SK-N-SH treated with all-trans-retinoic acid at 6 μM for 48 hours (cell line): Measurements from ENCODE around the gene CD84.
A peak's percentile ranks its signal among the peaks of the same experiment; 100 is the strongest.
"Not testable (repeated sequence)": the region's sequence is repeated elsewhere in the genome, so short reads cannot be mapped to it uniquely, and the experiment has no call there.

ENCODE experiments used
- ATAC-seq: fragments of 200-7000 bp; cut with Tn5 transposase; 3 replicates; pipeline ENCODE4 v1.9.1; 2020; ENCODE audit warnings: mild to moderate bottlenecking, moderate library complexity
- ARNTL ChIP-seq: fragments of 450-650 bp; formaldehyde crosslinking; IDR thresholded peaks from 2 replicates; pipeline ENCODE4 v1.5.0; 2020; ENCODE audit warnings: low read depth, mild to moderate bottlenecking, moderate library complexity, borderline replicate concordance
- BACH2 ChIP-seq: fragments of 250-450 bp; sonication (Bioruptor Pico); IDR thresholded peaks from 2 replicates; pipeline ENCODE4 v1.9.0; 2021; ENCODE audit warnings: mild to moderate bottlenecking, borderline replicate concordance
- ESRRG ChIP-seq: fragments of 250-450 bp; sonication (Bioruptor Pico); IDR thresholded peaks from 2 replicates; pipeline ENCODE4 v1.6.1; 2021; ENCODE audit warnings: mild to moderate bottlenecking
- GLIS3 ChIP-seq: fragments of 250-450 bp; sonication (Bioruptor Pico); IDR thresholded peaks from 2 replicates; pipeline ENCODE4 v1.5.0; 2020; ENCODE audit warnings: mild to moderate bottlenecking, moderate library complexity
- ISL1 ChIP-seq: fragments of 250-450 bp; sonication (Bioruptor Pico); IDR thresholded peaks from 2 replicates; pipeline ENCODE4 v2.1.2; 2022; ENCODE audit warnings: mild to moderate bottlenecking, moderate library complexity
- OSR1 ChIP-seq: fragments of 250-450 bp; sonication (Bioruptor Pico); IDR thresholded peaks from 2 replicates; pipeline ENCODE4 v1.8.0; 2022; ENCODE audit warnings: moderate library complexity, mild to moderate bottlenecking, inconsistent platforms
- PPARA ChIP-seq: fragments of 250-450 bp; sonication (Bioruptor Pico); IDR thresholded peaks from 2 replicates; pipeline ENCODE4 v1.5.0; 2020; ENCODE audit warnings: mild to moderate bottlenecking, borderline replicate concordance
- RARB ChIP-seq: fragments of 250-450 bp; sonication (Bioruptor Pico); IDR thresholded peaks from 2 replicates; pipeline ENCODE4 v1.8.0; 2021; ENCODE audit warnings: mild to moderate bottlenecking, moderate library complexity
- SNAI2 ChIP-seq: fragments of 250-450 bp; sonication (Bioruptor Pico); IDR thresholded peaks from 2 replicates; pipeline ENCODE4 v1.5.0; 2020; ENCODE audit warnings: mild to moderate bottlenecking, moderate library complexity
- TCF4 ChIP-seq: fragments of 250-450 bp; sonication (Bioruptor Pico); IDR thresholded peaks from 2 replicates; pipeline ENCODE4 v1.8.0; 2021; ENCODE audit warnings: mild to moderate bottlenecking, moderate library complexity, borderline replicate concordance
- TOX ChIP-seq: fragments of 250-450 bp; sonication (Bioruptor Pico); IDR thresholded peaks from 2 replicates; pipeline ENCODE4 v1.8.0; 2021; ENCODE audit warnings: mild to moderate bottlenecking, moderate library complexity, borderline replicate concordance
- TSHZ2 ChIP-seq: fragments of 250-450 bp; sonication (Bioruptor Pico); IDR thresholded peaks from 2 replicates; pipeline ENCODE4 v1.5.0; 2020; ENCODE audit warnings: mild to moderate bottlenecking, moderate library complexity
- ZC3H10 ChIP-seq: fragments of 250-450 bp; sonication (Bioruptor Pico); IDR thresholded peaks from 2 replicates; pipeline ENCODE4 v1.5.1; 2021; ENCODE audit warnings: mild to moderate bottlenecking, moderate library complexity
- ZFP3 ChIP-seq: fragments of 250-450 bp; sonication (Bioruptor Pico); IDR thresholded peaks from 2 replicates; pipeline ENCODE4 v1.5.0; 2020; ENCODE audit warnings: mild to moderate bottlenecking, moderate library complexity
- ZFP30 ChIP-seq: fragments of 450-650 bp; formaldehyde crosslinking; IDR thresholded peaks from 2 replicates; pipeline ENCODE4 v1.5.0; 2022; ENCODE audit warnings: mild to moderate bottlenecking, moderate library complexity
- ZNF565 ChIP-seq: fragments of 450-650 bp; formaldehyde crosslinking; conservative IDR thresholded peaks from 2 replicates; pipeline ENCODE4 v1.5.0; 2020; ENCODE audit warnings: low read depth, mild to moderate bottlenecking, moderate library complexity
- TF ChIP-seq, protein P1 (sequence below): fragments of 250-450 bp; sonication (Bioruptor Pico); IDR thresholded peaks from 2 replicates; pipeline ENCODE4 v1.8.0; 2020; ENCODE audit warnings: mild to moderate bottlenecking, moderate library complexity, borderline replicate concordance
- TF ChIP-seq, protein P2 (sequence below): fragments of 250-450 bp; sonication (Bioruptor Pico); IDR thresholded peaks from 2 replicates; pipeline ENCODE4 v1.5.1; 2021; ENCODE audit warnings: mild to moderate bottlenecking, moderate library complexity

The CD84 gene

DNA sequence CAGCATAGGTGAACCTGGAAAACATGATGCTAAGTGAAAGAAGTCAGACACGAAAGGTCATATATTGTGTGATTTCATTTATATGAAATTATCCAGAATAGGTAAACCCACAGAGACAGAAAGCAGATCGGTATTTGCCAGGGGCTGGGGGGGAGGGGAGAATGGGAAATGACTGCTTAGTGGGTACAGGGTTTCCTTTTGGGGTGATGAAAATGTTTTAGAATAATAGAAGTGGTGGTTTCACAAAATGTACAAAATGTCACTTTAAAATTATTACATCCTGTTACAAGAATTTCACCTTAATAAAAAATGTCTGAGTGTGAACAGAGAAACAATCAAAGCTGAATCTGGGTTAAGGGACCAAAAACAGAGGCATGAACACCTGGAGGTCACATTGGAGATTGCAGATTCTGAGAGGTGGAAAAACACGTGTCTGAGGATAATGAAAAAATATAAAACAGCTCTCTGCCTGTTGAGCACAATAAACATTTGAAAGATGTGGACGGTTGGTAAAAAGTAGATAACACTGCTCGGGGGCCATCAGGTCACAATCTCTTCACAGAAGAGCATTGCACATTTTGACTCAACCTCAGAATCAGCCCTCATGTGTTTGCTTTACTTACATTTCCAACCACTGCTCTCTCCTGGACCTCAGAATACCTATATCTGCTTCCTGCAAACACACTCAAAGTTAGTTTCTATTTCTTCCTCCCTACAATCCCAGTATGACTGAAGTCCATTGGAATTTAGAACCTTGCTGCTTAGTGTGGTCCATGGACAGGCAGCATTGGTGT, 59.5 kb downstream of the CD84 start:
- peak; percentile 28; the same call in 1 of the 3 replicates for ATAC-seq
- TF ChIP-seq OSR1 (CRISPR knock-in tag) (no peak), TCF4 (no peak), RARB (CRISPR knock-in tag) (no peak), ZFP30 (CRISPR knock-in tag) (no peak), TSHZ2 (no peak), ISL1 (CRISPR knock-in tag) (no peak)
- TF ChIP-seq, protein P1, sequence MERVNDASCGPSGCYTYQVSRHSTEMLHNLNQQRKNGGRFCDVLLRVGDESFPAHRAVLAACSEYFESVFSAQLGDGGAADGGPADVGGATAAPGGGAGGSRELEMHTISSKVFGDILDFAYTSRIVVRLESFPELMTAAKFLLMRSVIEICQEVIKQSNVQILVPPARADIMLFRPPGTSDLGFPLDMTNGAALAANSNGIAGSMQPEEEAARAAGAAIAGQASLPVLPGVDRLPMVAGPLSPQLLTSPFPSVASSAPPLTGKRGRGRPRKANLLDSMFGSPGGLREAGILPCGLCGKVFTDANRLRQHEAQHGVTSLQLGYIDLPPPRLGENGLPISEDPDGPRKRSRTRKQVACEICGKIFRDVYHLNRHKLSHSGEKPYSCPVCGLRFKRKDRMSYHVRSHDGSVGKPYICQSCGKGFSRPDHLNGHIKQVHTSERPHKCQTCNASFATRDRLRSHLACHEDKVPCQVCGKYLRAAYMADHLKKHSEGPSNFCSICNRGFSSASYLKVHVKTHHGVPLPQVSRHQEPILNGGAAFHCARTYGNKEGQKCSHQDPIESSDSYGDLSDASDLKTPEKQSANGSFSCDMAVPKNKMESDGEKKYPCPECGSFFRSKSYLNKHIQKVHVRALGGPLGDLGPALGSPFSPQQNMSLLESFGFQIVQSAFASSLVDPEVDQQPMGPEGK (CRISPR knock-in tag) = no peak

DNA sequence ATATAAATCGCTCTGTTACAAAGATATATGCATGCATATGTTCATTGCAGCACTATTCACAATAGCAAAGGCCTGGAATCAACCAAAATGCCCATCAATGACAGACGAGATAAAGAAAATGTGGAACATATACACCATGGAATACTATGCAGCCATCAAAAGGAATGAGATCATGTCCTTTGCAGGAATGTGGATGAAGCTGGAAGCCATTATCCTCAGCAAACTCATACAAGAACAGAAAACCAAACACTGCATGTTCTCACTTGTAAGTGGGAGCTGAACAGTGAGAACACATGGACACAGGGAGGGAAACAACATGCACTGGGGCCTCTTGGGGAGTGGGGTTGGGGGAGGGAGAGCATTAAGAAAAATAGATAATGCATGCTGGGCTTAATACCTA, 61.8 kb downstream of the CD84 start:
- not testable (repeated sequence) for ATAC-seq

- not testable (repeated sequence) for ATAC-seq
Observed at GRCh38 chr1:160515908-160516307, 63.4 kb downstream of the CD84 start.

DNA sequence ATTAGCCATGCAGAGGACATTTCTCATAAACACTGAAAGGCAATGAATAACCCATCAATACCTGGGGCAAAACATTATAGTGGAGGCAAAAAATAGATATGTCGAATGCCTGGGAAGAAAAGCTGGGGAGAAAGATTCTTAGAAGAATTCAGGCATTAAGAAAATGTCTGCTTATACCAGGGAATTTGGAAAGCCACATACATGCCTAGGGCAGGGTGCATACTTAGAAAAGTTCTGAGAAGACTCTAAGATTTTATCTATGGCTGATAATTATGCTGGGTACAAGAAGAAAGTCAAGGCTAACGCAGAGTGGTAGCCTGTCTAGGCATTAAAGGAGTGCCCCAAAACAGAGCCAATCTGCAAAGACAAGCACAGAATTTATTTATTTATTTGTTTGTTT, 74.6 kb downstream of the CD84 start:
- ATAC-seq = no peak
- no peak for TF ChIP-seq BACH2
- TF ChIP-seq, protein P2, sequence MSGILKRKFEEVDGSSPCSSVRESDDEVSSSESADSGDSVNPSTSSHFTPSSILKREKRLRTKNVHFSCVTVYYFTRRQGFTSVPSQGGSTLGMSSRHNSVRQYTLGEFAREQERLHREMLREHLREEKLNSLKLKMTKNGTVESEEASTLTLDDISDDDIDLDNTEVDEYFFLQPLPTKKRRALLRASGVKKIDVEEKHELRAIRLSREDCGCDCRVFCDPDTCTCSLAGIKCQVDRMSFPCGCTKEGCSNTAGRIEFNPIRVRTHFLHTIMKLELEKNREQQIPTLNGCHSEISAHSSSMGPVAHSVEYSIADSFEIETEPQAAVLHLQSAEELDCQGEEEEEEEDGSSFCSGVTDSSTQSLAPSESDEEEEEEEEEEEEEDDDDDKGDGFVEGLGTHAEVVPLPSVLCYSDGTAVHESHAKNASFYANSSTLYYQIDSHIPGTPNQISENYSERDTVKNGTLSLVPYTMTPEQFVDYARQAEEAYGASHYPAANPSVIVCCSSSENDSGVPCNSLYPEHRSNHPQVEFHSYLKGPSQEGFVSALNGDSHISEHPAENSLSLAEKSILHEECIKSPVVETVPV = no peak
- no peak for TF ChIP-seq TCF4
- no peak for TF ChIP-seq SNAI2
- no peak for TF ChIP-seq ARNTL
- no peak for TF ChIP-seq OSR1 (CRISPR knock-in tag)

DNA sequence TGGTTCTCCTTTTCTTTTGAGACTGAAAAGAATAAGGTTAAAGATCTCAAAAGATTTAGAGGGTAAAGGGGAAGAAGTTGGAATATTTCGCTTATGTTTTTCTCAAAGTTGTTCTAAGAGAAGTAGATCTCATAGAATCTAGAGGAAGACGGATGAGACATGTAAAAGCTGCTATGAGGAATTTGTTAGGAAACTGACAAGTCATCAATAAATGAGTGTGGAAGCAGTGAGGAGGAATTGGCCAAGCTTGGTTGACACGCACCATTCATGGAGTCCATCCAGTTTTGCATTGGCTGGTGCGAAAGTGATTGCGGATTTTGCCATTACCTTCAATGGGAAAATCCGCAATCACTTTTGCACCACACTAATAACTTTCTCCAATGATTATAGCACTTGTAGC, 76.2 kb downstream of the CD84 start:
- no peak for ATAC-seq
- TF ChIP-seq PPARA (no peak), ESRRG (CRISPR knock-in tag) (no peak), TSHZ2 (no peak)

GRCh38 chr1:160500321-160500990, 78.8 kb downstream of the CD84 start:
- ATAC-seq = no peak
- TF ChIP-seq GLIS3 (CRISPR knock-in tag) (no peak), TCF4 (no peak), ZC3H10 (CRISPR knock-in tag) (no peak), ISL1 (CRISPR knock-in tag) (no peak), BACH2 (no peak), TOX (no peak), ZFP3 (CRISPR knock-in tag) (no peak), OSR1 (CRISPR knock-in tag) (no peak), ZNF565 (CRISPR knock-in tag) (no peak), SNAI2 (no peak), TSHZ2 (no peak)
- TF ChIP-seq, protein P2 = no peak
